Measurements from ENCODE around the gene ABAT.

DNA sequence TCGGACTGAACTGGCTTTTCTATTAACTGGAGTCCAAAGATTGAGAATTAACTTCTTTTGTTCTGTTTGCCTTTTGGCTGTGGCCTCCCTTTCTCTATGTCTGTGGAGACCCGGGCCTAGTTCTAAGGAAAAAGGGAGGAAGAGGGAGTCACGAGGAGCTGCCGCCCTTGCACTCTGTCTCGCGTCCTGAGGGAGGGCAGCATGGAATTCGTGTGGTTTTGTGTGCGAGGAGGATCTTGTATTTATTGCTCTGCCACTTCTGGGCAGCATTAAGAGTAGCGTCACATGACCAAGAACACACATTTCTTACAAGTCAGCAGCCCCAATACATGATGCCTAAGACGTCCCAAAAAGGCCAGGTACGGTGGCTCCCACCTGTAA lies 29.3 kb upstream of the ABAT start:
- TF ChIP-seq, protein P1, sequence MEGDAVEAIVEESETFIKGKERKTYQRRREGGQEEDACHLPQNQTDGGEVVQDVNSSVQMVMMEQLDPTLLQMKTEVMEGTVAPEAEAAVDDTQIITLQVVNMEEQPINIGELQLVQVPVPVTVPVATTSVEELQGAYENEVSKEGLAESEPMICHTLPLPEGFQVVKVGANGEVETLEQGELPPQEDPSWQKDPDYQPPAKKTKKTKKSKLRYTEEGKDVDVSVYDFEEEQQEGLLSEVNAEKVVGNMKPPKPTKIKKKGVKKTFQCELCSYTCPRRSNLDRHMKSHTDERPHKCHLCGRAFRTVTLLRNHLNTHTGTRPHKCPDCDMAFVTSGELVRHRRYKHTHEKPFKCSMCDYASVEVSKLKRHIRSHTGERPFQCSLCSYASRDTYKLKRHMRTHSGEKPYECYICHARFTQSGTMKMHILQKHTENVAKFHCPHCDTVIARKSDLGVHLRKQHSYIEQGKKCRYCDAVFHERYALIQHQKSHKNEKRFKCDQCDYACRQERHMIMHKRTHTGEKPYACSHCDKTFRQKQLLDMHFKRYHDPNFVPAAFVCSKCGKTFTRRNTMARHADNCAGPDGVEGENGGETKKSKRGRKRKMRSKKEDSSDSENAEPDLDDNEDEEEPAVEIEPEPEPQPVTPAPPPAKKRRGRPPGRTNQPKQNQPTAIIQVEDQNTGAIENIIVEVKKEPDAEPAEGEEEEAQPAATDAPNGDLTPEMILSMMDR (IDR thresholded peaks at IDR 0.05; ENCODE audit: low read depth, low read length) = no peak
- no peak for TF ChIP-seq POLR2A (IDR thresholded peaks at IDR 0.05; ENCODE audit: extremely low read depth, insufficient read length)
